Osteoblast (primary cell): ENCODE data around the gene NDUFS8. TPM values are rescaled to one million over a fixed set of nuclear protein-coding genes. Genes with fewer than 3 reads are reported as not detected.

Experiments used
- DNase-seq: peaks from one replicate; pipeline ENCODE4 v3.0.0; 2011; ENCODE audit warnings: low spot score, mixed read lengths; ENCODE audit not compliant: insufficient read length; ENCODE audit errors: missing footprints
- H2AFZ ChIP-seq: 2 replicates; pipeline ENCODE4 v1.6.0; 2011; ENCODE audit warnings: mild to moderate bottlenecking, low read length
- H3K27ac ChIP-seq: 2 replicates; pipeline ENCODE4 v1.5.1; 2011; ENCODE audit warnings: mild to moderate bottlenecking, low read depth, low read length, moderate library complexity
- H3K27me3 ChIP-seq: 2 replicates; pipeline ENCODE4 v1.6.0; 2012; ENCODE audit warnings: mild to moderate bottlenecking, control low read depth, inconsistent platforms, low read length, moderate library complexity; ENCODE audit not compliant: insufficient read depth
- H3K36me3 ChIP-seq: 2 replicates; pipeline ENCODE4 v1.5.1; 2011; ENCODE audit warnings: mild to moderate bottlenecking, low read length, control low read depth, moderate library complexity; ENCODE audit not compliant: insufficient read depth
- H3K4me1 ChIP-seq: 2 replicates; pipeline ENCODE4 v1.5.1; 2011; ENCODE audit warnings: mild to moderate bottlenecking, low read length, control low read depth, moderate library complexity; ENCODE audit not compliant: insufficient read depth
- H3K4me2 ChIP-seq: 2 replicates; pipeline ENCODE4 v1.6.0; 2011; ENCODE audit warnings: mild to moderate bottlenecking, low read length; ENCODE audit not compliant: insufficient read depth
- H3K4me3 ChIP-seq: fragments of 200-600 bp; sonication (generic); 3 replicates; pipeline ENCODE4 v1.5.1; 2012; ENCODE audit warnings: mild to moderate bottlenecking, low read length, inconsistent platforms; ENCODE audit not compliant: insufficient read depth
- H3K79me2 ChIP-seq: 2 replicates; pipeline ENCODE4 v1.6.0; 2012; ENCODE audit warnings: mild to moderate bottlenecking, low read length, control low read depth, inconsistent platforms; ENCODE audit not compliant: insufficient read depth
- H3K9me3 ChIP-seq: 2 replicates; pipeline ENCODE4 v1.5.1; 2011; ENCODE audit warnings: low read depth, low read length, control low read depth
- H4K20me1 ChIP-seq: 2 replicates; pipeline ENCODE4 v1.6.0; 2012; ENCODE audit warnings: mild to moderate bottlenecking, low read length, control low read depth; ENCODE audit not compliant: insufficient read depth
- CTCF ChIP-seq: IDR thresholded peaks from 2 replicates; pipeline ENCODE4 v1.5.1; 2011; ENCODE audit warnings: mild to moderate bottlenecking, low read depth, low read length, moderate library complexity; ENCODE audit errors: extremely low read depth
- total RNA-seq: library from RNA; depleted of rRNA; stranded (reverse); fragments of >200 nt; gene quantifications from 2 replicates; pipeline ENCODE4 v1.2.3, GENCODE V29; 2012

NDUFS8 gene
- total RNA-seq, 1 donor, result 73.1 TPM

GRCh38 chr11:68003846-68004550 lies 26.5 kb upstream of the NDUFS8 start, which contains the start of gene UNC93B1:
UNC93B1 (minus strand) TSS chr11:68004097; CDS start chr11:68004043, 54 bp downstream.
- TF ChIP-seq CTCF, result no peak
- H3K79me2 ChIP-seq, result no peaks in the 10 kb centered on the region
- H3K4me1 ChIP-seq, result peaks cover 3% of the 10 kb centered on the region
- no peak within 1 kb of the TSS for H3K27ac ChIP-seq
- H3K27me3 ChIP-seq, result no peaks in the 10 kb centered on the region
- H4K20me1 ChIP-seq, result no peaks in the 10 kb centered on the region
- DNase-seq, result peak; percentile 99
- H3K9me3 ChIP-seq, result no peaks in the 10 kb centered on the region
- H3K4me2 ChIP-seq, result peak within 1 kb of the TSS; percentile 79
- no peaks in the 10 kb centered on the region for H3K36me3 ChIP-seq
- peak within 1 kb of the TSS; percentile 72 for H2AFZ ChIP-seq
- peak within 1 kb of the TSS; percentile 74 for H3K4me3 ChIP-seq

- Histone ChIP-seq H3K27ac (no peak overlapping the region), H3K4me2 (peak overlapping the region; percentile 79), H2AFZ (no peak overlapping the region)
Measured at GRCh38 chr11:68004551-68005335, 25.7 kb upstream of the NDUFS8 start.

GRCh38 chr11:68006606-68007166 lies 23.8 kb upstream of the NDUFS8 start:
- H3K4me2 ChIP-seq, result no peak overlapping the region
- no peak for DNase-seq
- no peaks in the 10 kb centered on the region for H3K27me3 ChIP-seq
- peaks cover 27% of the 10 kb centered on the region for H3K4me1 ChIP-seq
- H3K79me2 ChIP-seq, result peaks cover 9% of the 10 kb centered on the region
- H3K27ac ChIP-seq, result no peak overlapping the region
- H3K4me3 ChIP-seq, result no peak overlapping the region
- no peaks in the 10 kb centered on the region for H3K36me3 ChIP-seq
- H3K9me3 ChIP-seq, result no peaks in the 10 kb centered on the region
- TF ChIP-seq CTCF, result no peak
- H4K20me1 ChIP-seq, result no peaks in the 10 kb centered on the region
- H2AFZ ChIP-seq, result no peak overlapping the region

More at GRCh38 chr11:68004551-68005335, 25.7 kb upstream of the NDUFS8 start:
- no peak for TF ChIP-seq CTCF
- Histone ChIP-seq H4K20me1 (no peaks in the 10 kb centered on the region), H3K36me3 (no peaks in the 10 kb centered on the region), H3K79me2 (no peaks in the 10 kb centered on the region), H3K4me1 (peaks cover 10% of the 10 kb centered on the region), H3K4me3 (peak overlapping the region; percentile 74), H3K27me3 (no peaks in the 10 kb centered on the region), H3K9me3 (no peaks in the 10 kb centered on the region)
- peak; percentile 36 for DNase-seq
